HepG2 (cell line): ENCODE data around the gene ABHD12. TPM values are rescaled to one million over a fixed set of nuclear protein-coding genes. Genes with fewer than 3 reads are reported as not detected.

Source experiments
- AGO2 ChIP-seq: fragments of 200-400 bp; formaldehyde crosslinking; optimal IDR thresholded peaks from 2 replicates; pipeline ENCODE3; 2017; ENCODE audit warnings: mild to moderate bottlenecking, low read depth, low read length, moderate library complexity
- CSRNP2 ChIP-seq: sonication (generic); formaldehyde crosslinking; conservative IDR thresholded peaks from 2 replicates; pipeline ENCODE4 v1.8.0; 2022; ENCODE audit warnings: low read depth, missing genetic modification reagents
- FOXK1 ChIP-seq: sonication (generic); formaldehyde crosslinking; IDR thresholded peaks from 2 replicates; pipeline ENCODE4 v1.4.0; 2020; ENCODE audit warnings: low read depth, missing genetic modification reagents, borderline replicate concordance
- KLF15 ChIP-seq: sonication (generic); formaldehyde crosslinking; IDR thresholded peaks from 2 replicates; pipeline ENCODE4 v1.8.1; 2023; ENCODE audit warnings: borderline replicate concordance, mild to moderate bottlenecking, inconsistent platforms, missing genetic modification reagents, mixed read lengths
- MAFF ChIP-seq: IDR thresholded peaks from 2 replicates; pipeline ENCODE4 v1.6.1; 2011; ENCODE audit warnings: low read depth, low read length, improper control_type of control experiment
- MATR3 ChIP-seq: sonication (generic); formaldehyde crosslinking; IDR thresholded peaks from 2 replicates; pipeline ENCODE4 v1.4.0; 2020; ENCODE audit warnings: missing genetic modification reagents
- MED8 ChIP-seq: sonication (generic); formaldehyde crosslinking; IDR thresholded peaks from 2 replicates; pipeline ENCODE4 v1.8.1; 2023; ENCODE audit warnings: mild to moderate bottlenecking, missing genetic modification reagents; ENCODE audit not compliant: insufficient replicate concordance
- NCOA5 ChIP-seq: sonication (generic); formaldehyde crosslinking; IDR thresholded peaks from 2 replicates; pipeline ENCODE4 v1.4.0; 2020; ENCODE audit warnings: missing genetic modification reagents
- PHF5A ChIP-seq: IDR thresholded peaks from one replicate; pipeline ENCODE4 v1.6.1; 2018; ENCODE audit warnings: low read depth, missing genetic modification reagents; ENCODE audit not compliant: unreplicated experiment
- REXO4 ChIP-seq: sonication (generic); formaldehyde crosslinking; IDR thresholded peaks from 2 replicates; pipeline ENCODE4 v1.8.0; 2022; ENCODE audit warnings: missing genetic modification reagents, mild to moderate bottlenecking, borderline replicate concordance
- RFX1 ChIP-seq: fragments of 450-650 bp; IDR thresholded peaks from 2 replicates; pipeline ENCODE4 v1.6.1; 2017
- SNRNP70 ChIP-seq: fragments of 200-400 bp; formaldehyde crosslinking; IDR thresholded peaks from 2 replicates; pipeline ENCODE4 v1.6.1; 2017; ENCODE audit warnings: mild to moderate bottlenecking, low read depth, low read length, moderate library complexity
- SRSF9 ChIP-seq: fragments of 200-400 bp; formaldehyde crosslinking; IDR thresholded peaks from 2 replicates; pipeline ENCODE4 v1.6.1; 2018; ENCODE audit warnings: borderline replicate concordance, mild to moderate bottlenecking, low read depth, low read length; ENCODE audit not compliant: insufficient read depth, poor library complexity, severe bottlenecking
- ZNF20 ChIP-seq: sonication (generic); formaldehyde crosslinking; IDR thresholded peaks from 2 replicates; pipeline ENCODE4 v1.4.0; 2020; ENCODE audit warnings: mild to moderate bottlenecking, moderate library complexity, missing genetic modification reagents
- ZNF225 ChIP-seq: sonication (generic); formaldehyde crosslinking; IDR thresholded peaks from 2 replicates; pipeline ENCODE4 v1.4.0; 2020; ENCODE audit warnings: mild to moderate bottlenecking, missing genetic modification reagents
- ZNF263 ChIP-seq: sonication (generic); formaldehyde crosslinking; IDR thresholded peaks from 2 replicates; pipeline ENCODE4 v1.4.0; 2020; ENCODE audit warnings: missing genetic modification reagents
- ZNF292 ChIP-seq: sonication (generic); formaldehyde crosslinking; IDR thresholded peaks from 2 replicates; pipeline ENCODE4 v1.8.1; 2022; ENCODE audit warnings: mild to moderate bottlenecking, low read depth, missing genetic modification reagents, borderline replicate concordance
- ZNF513 ChIP-seq: sonication (generic); formaldehyde crosslinking; conservative IDR thresholded peaks from 2 replicates; pipeline ENCODE4 v1.5.0; 2020; ENCODE audit warnings: missing genetic modification reagents
- polyA plus RNA-seq, 8 experiments: library from polyadenylated mRNA; depleted of rRNA in 3 of 8; stranded (reverse) in 7 of 8; unstranded in 1 of 8; fragments of >200 nt; fragmentation: Illumina TruSeq in 4 of 8; extraction: Trizol in 4 of 8; gene quantifications; 2 replicates each; pipeline versions ENCODE4 v1.2.1 to v1.2.3, GENCODE V29; 2011 to 2016; ENCODE audit warnings: low read depth in 4 of 8, missing spikeins in 1 of 8, mixed read lengths in 1 of 8; ENCODE audit not compliant: insufficient read depth in 1 of 8
- total RNA-seq, 5 experiments: library from RNA; depleted of rRNA; stranded (reverse); fragments of >200 nt; fragmentation: Illumina TruSeq; extraction: Trizol; gene quantifications; 2 replicates each; pipeline ENCODE4 v1.2.3, GENCODE V29; 2016; ENCODE audit warnings: low read depth in 1 of 5

Gene ABHD12
- total and polyA plus RNA-seq, 2 of the 13 experiments (the other 11 are each of a cell fraction or from before 2014, with no cell fraction given): 23.5 to 72.1 TPM

GRCh38 chr20:25338112-25339023 is 52.3 kb downstream of the ABHD12 start (continued):
- no peak for TF ChIP-seq ZNF513 (CRISPR knock-in tag)
- TF ChIP-seq REXO4 (CRISPR knock-in tag): peak; percentile 76; the same call in 1 of the 2 replicates
- peak; percentile 88; the same call in 1 of the 2 replicates for TF ChIP-seq ZNF292 (CRISPR knock-in tag)
- no peak for TF ChIP-seq NCOA5 (CRISPR knock-in tag)
- TF ChIP-seq MED8 (CRISPR knock-in tag): no peak
- TF ChIP-seq CSRNP2 (CRISPR knock-in tag): no peak
- no peak for TF ChIP-seq SRSF9
- no peak for TF ChIP-seq ZNF20 (CRISPR knock-in tag)
- TF ChIP-seq SNRNP70: no peak
- no peak for TF ChIP-seq AGO2
- TF ChIP-seq ZNF263 (CRISPR knock-in tag): peak; percentile 82
- TF ChIP-seq KLF15 (CRISPR knock-in tag): peak; percentile 88; the same call in 1 of the 2 replicates
- TF ChIP-seq RFX1: no peak
- TF ChIP-seq MATR3 (CRISPR knock-in tag): no peak; the same call in 1 of the 2 replicates
- peak; percentile 87; the same call in 1 of the 2 replicates for TF ChIP-seq FOXK1 (CRISPR knock-in tag)
- no peak for TF ChIP-seq PHF5A (CRISPR knock-in tag)
- peak; percentile 74; the same call in 1 of the 2 replicates for TF ChIP-seq ZNF225 (CRISPR knock-in tag)
- peak; percentile 80 for TF ChIP-seq MAFF
